ENCODE data around the gene CASQ2. TPM values are rescaled to one million over a fixed set of nuclear protein-coding genes. Genes with fewer than 3 reads are reported as not detected.

The CASQ2 gene
- polyA plus RNA-seq, 3 donors, result 0.97 to 1.0 (median 1.0) TPM

DNA sequence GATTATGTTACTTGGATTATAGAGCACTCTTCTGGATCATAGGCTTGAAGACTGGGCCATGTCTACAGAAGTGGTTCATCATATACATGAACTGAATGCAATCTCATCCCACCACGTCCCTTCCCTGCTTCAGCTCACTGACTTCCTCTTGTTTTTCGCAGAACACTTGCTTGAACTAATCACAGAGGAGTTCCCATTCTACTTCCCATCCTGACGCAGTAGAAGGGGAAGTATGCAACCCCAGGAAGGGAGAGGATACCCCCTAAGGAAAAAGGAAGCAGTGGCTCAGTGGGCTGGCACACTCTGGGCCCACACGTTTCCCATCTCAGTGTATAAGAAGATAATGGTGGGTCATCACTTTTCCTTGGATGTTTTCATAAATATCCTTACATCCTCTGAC, 36.2 kb downstream of the CASQ2 start:
- DNase-seq, result no peak

- DNase-seq, result no peak
These were observed 38.8 kb downstream of the CASQ2 start for GRCh38 chr1:115729756-115730155.

DNA sequence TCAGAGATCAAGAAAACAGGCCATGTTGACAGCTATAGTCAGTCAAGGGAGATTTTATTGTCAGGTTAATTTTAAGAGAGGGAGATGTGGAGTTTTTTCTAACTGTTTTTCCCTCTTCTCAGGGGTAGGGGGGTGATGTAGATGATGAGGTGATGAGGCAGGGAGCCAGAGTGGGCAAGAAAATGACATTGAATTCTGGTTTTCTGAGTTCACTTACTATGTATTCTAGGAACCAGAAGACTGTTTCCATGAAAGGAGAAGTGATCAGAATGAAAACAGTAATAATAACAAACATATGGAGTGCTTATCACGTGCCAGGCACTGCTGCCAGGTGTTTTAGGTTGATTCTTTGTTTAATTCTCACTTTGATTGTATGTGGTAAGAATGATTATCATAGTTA, 40.2 kb downstream of the CASQ2 start:
- no peak for DNase-seq

DNA sequence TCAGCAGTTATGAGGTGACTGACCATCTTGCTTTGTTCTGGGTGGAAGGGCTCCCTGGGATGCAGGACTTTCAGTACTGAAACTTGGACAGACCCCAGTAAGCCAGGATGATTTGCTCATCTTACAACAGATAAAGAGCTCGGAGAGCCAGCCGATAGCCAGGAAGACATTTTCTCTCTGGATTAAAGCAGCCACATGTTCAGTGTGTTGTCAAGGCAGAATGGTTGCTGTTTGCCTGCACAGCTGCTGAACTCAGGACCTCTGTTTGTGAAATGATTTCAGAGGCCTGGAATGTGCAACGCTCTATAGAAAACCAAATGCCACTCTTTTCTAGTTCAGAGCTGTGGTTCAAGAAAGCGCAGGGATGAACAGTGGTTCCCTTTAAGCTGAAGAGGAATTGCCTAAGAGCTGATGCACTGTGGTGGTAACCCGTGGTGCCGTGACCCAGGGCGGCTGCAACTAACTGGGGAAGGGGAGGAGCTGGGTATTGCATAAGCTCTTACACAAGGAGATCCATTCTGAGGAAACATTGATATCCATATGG, 40.7 kb downstream of the CASQ2 start:
- DNase-seq, result peak; percentile 67

DNA sequence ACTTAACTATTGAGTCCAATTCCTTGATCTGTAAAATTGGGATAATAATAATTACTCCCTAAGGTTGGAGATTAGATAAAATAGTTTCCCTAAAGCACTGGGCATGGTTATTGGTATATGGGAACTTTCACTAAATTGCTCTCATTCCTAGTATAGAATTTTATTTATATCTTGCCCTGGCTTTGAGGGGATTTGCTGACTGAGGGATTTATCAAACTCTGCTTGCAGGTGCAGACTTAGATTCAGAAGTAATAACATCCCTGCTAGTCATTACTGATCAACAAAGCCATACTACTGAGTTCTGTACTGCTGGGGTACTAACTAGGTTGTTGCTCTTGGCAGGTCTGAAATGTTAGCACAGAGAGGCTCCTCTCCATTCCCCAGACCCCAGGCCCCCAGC, 41.9 kb downstream of the CASQ2 start:
- DNase-seq, result no peak

GRCh38 chr1:115726161-115726560, 42.4 kb downstream of the CASQ2 start:
- no peak for DNase-seq

DNA sequence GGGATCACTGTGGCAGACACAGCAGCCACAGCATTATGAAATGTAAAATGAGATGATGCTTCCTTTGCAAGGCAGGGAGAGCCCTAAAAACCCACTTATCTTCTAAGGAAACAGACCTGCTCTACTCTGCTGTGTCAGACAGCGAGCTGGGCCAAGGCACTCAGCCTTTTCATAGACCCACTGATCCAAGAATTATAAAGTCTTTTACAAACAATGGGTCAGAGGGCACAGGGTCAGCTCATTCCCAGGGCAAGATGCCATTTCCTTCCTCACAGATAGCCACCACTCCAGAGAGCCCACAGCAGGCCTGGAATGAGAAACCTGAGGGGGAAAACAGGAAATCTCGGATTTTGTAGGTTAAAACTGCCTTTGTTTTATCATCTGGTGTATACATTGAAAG, 42.9 kb downstream of the CASQ2 start:
- DNase-seq, result no peak

- no peak for DNase-seq
These were observed 44.8 kb downstream of the CASQ2 start for GRCh38 chr1:115723756-115724155.

- no peak for DNase-seq
These were observed 46.3 kb downstream of the CASQ2 start for GRCh38 chr1:115722221-115722620.

DNA sequence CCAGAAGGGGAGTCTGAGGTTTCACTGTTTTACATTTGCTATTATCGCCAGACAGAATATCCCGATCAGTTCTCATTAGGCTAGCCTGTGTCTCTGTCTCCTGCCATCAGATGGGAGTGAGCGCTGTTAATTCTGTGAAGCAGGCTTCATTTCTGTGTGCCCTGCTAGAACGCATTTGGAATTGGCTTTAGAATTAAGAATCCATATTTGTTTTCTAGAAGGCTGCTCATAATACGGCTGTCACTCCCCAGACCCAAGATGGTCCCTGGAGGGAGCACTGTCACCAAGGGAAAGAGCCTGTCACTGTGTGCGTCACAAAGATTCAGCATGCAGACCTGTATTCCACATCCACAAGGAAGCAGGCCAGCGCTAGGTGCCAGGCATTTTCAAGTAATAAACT, 49.2 kb downstream of the CASQ2 start:
- DNase-seq, result no peak

DNA sequence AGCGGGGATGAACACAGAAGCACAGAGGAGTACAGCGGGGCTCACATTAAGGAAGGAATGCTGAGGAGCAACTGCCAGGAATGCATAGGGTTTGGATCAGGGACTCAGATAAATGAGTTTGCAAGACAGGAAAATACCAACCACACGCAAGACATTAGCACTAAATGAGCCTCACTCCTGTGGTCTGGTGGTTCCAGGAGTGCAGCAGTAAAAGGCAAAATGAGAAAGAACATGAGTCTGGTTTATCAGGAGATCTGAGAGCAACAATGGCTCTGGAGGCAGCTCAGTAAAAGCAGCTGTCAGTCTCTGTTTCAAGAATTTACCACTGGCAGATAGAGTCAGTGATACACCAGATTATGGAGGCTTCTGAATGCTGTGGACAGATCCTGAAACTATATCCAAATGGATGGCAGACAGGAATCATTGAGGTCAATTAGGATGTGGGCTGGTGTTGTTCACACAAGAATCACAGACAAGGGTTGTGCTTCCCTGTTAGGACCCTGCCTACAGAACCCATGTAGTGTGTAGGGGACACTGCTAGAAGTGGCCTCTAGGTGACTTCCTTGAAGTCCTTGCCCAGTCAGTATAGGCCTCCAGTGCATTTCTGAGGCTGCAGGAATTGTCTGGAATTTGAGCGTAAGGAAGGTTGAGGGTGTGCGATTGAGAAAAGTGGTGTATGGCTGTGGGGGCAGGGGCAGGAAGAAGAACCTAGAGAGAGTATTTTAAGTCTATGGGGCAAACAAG, 50.3 kb downstream of the CASQ2 start:
- DNase-seq, result no peak

- DNase-seq, result peak; percentile 38
These were observed 51.0 kb downstream of the CASQ2 start for GRCh38 chr1:115717541-115717940.

DNA sequence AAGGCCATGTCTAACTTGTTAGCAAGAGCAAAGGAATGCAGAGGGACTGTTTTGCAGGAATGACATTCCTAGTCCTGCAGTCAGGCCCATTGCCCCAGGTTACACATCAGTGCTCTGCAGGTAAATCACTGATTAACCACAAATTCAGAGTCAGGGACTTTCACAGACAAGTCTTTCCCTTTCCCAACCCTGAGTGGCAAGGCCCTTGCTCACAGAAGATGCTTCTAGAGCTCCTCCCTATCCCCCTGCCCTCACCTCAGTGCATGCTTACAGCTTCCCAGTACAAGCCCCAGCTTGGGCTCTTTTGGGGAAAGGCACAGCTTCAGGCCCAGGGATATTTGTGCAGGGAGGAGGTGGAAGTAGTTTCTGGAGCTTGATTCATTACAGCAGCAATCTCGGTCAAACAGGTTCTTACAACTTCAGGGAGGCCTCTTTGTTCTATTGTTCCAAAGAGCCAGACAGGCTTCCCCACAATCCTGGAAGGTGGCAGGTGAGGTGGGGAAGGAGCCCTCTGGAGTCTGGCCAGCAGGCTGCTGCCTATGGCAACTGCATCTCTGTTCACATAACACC, 53.9 kb downstream of the CASQ2 start:
- peak; percentile 78 for DNase-seq

DNA sequence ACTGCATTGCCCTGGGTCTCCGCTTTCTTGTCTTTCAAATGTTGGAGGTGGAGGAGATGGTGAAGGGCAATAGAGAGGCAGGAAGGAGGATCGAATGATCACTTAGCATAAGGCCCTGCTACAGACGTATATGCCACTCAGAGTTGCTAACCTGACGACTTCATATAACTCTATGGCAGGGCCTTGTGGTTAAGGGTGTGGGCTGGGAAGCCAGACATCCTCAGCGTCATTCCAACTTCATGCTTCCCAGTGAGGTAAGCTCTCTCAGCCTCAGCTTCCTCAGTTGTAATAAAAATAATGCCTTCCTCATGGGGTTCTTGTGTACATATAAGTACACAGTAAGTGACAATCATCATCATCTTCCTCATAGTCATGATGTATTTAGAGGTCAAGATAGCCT, 54.6 kb downstream of the CASQ2 start:
- no peak for DNase-seq

- DNase-seq, result no peak
These were observed 55.5 kb downstream of the CASQ2 start for GRCh38 chr1:115712911-115713609.

DNA sequence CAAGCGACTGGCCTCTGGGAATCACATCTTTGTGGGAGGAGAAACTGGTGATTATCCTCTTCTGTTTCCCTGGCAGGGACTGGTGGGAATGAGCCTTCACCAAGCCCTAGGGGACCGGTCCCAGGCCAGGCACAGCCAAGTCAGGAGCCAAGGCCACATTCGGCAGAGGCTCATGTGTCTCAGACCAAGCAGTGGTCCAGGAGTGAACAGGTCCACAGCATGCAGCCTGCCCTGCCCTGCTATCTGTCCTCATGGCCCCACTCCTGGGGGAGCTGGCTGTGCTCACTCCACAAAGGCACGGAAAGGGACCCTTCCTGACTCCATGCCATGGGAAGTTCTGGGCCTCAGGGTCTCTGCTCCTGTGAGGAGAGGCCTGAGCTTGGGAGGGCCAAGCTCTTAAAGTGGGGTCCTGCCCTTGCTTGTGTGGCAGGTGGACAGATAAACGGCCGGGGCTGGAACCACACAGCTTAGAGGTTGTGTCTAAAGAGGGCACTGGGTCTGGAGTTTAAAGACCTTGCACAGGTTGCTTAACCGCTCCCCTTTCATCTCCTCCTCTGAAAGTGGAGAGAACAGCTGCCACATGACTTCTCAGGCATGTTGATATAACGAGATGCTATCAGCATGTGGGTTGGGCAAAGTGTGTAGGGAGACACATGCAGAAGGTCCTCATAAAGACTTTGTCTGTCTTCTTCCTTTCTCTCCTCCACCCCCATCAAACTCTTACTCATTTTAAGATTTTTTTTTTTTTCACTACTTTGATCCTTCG, 57.5 kb downstream of the CASQ2 start:
- DNase-seq, result no peak

DNA sequence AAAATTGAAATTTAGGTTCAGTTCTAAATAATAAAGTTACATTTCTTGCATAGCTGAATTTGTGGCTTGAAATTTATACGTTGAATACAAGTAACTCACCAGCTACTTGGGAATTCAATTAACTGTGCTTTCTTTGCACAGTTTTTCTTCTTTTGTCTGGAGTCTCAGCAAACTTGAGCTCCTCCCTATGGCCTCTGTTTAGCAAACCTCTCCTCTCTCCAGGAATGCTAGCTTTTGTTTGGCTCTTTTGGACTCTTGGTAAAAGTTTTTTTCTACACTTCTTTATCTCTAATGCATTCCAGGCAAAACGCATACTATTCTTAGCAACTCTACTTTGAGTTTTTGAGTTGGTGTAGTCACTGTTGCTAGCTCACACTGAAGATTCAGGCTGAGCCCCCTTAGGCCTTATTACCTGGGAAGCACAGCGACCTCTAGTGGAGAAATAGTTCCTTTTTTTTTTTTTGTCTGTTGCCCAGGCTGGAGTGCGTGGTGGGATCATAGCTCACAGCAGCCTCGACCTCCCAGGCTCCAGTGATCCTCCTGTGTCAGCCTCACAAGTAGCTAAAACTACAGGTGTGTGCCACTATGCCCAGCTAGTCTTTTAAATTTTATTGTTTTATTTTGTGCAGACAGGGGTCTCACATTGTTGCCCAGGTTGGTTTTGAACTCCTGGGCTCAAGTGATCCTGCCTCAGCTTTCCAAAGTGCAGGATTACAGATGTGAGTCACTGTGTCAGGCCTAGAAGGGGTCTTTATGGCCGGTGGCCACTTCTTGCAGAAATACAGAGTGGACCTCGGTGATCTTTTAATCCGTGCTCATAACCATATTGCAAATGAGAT, 61.7 kb downstream of the CASQ2 start:
- peak; percentile 48 for DNase-seq

DNA sequence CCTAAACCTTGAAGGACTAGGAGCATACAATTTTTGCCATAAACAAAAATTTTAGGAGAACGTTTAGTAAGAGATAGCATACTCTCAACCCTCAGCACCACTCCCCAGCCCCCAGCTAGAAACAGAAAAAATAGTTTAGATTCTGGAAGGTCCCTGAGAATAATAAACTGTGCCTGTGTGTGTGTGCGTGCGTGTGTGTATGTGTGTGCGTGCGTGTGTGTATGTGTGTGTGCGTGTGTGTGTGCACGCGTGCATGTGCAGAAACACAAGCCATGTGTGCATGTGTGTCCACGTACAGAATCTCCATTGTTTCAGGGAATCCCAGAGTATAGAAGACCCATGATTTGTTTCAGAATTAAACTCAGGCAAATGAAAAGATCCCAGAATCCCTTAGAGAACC, 62.6 kb downstream of the CASQ2 start:
- DNase-seq, result no peak

- DNase-seq, result peak; percentile 31
These were observed 63.2 kb downstream of the CASQ2 start for GRCh38 chr1:115705085-115705951.

DNA sequence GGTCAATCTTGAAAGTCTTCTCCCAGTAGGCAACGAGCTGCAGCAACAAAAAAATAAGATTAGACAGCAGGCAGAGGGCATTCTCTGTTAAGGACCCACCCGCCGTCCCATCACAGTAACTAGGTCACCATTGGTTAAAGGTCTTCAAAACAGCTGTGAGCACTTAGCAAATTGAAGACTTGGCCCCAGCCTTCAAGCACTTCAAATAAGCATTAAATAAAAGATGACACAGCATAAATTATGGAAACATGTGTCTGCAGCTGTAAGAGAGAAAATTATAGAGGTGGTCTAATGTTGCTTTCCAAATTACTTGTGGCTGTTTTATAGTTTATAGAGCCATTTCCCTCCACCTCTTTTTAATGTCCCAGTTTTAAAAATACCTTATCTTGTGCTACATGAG, 65.6 kb downstream of the CASQ2 start:
- DNase-seq, result no peak

All from renal pelvis (tissue), 4 donors.